OCI-LY3 (cell line): ENCODE results near the gene BAIAP2.

ENCODE experiments used
- CTCF ChIP-seq: fragments of 200-600, 300-600 bp; sonication (generic); IDR thresholded peaks from 2 replicates; pipeline ENCODE4 v1.5.1; 2014; ENCODE audit warnings: antibody characterized with exemption, low read length, low read depth
- EZH2phosphoT487 ChIP-seq: fragments of 200-600 bp; shearing (Covaris generic); IDR thresholded peaks from 2 replicates; pipeline ENCODE4 v1.6.1; 2018; ENCODE audit warnings: antibody characterized with exemption, mixed run types, low read depth

- TF ChIP-seq EZH2phosphoT487 (no peak), CTCF (no peak)
These were observed 87.1 kb downstream of the BAIAP2 start for GRCh38 chr17:81121841-81122733.
